CD4-positive, CD25-positive, alpha-beta regulatory T cell (primary cell): ENCODE data around the gene CRYGC. TPM values are rescaled to one million over a fixed set of nuclear protein-coding genes. Genes with fewer than 3 reads are reported as not detected.
"Not testable (repeated sequence)": the region's sequence is repeated elsewhere in the genome, so short reads cannot be mapped to it uniquely, and the experiment has no call there.

Source experiments
- ATAC-seq, 2 donors: fragments of 150-1000 bp; cut with Tn5 transposase; one replicate each; pipeline ENCODE4 v1.10.0; 2021; ENCODE audit warnings: low read depth in 2 of 2, moderate number of reproducible peaks in 2 of 2, moderate library complexity in 1 of 2
- DNase-seq, 3 donors: peaks; one replicate each; pipeline versions ENCODE4 v3.0.0 to v3.0.0-alpha.2; 2012 to 2022; ENCODE audit warnings: mixed read lengths in 1 of 3
- H3K27ac ChIP-seq: one replicate; pipeline ENCODE4 v1.7.0; 2013; ENCODE audit warnings: mild to moderate bottlenecking, low read length; ENCODE audit not compliant: insufficient read depth, poor library complexity, severe bottlenecking
- H3K27me3 ChIP-seq: one replicate; pipeline ENCODE4 v1.7.0; 2013; ENCODE audit warnings: low read length; ENCODE audit not compliant: control insufficient read depth, insufficient read depth
- H3K36me3 ChIP-seq: one replicate; pipeline ENCODE4 v1.7.0; 2013; ENCODE audit warnings: mild to moderate bottlenecking, low read length, moderate library complexity; ENCODE audit not compliant: control insufficient read depth, insufficient read depth
- H3K4me1 ChIP-seq: 2 replicates; pipeline ENCODE4 v1.7.0; 2013; ENCODE audit warnings: mild to moderate bottlenecking, low read length; ENCODE audit not compliant: insufficient read depth, control insufficient read depth, poor library complexity, severe bottlenecking
- H3K4me3 ChIP-seq: one replicate; pipeline ENCODE4 v1.7.0; 2013; ENCODE audit warnings: low read depth, mild to moderate bottlenecking, low read length, moderate library complexity
- H3K9me3 ChIP-seq, 2 experiments: 1 replicate in 1 of 2; 2 replicates in 1 of 2; pipeline ENCODE4 v1.7.0; 2013; ENCODE audit warnings: low read length in 2 of 2, mild to moderate bottlenecking in 1 of 2, moderate library complexity in 1 of 2; ENCODE audit not compliant: control insufficient read depth in 2 of 2
- H3K27ac Mint-ChIP-seq, 3 donors: one replicate each; pipeline ENCODE4 v1.8.0; 2020 to 2022; ENCODE audit warnings: mild to moderate bottlenecking in 3 of 3, mixed read lengths in 3 of 3, moderate library complexity in 2 of 3
- H3K27me3 Mint-ChIP-seq: one replicate; pipeline ENCODE4 v1.8.0; 2022; ENCODE audit warnings: mild to moderate bottlenecking, mixed read lengths
- H3K36me3 Mint-ChIP-seq: one replicate; pipeline ENCODE4 v1.8.0; 2020; ENCODE audit warnings: mixed read lengths
- H3K4me1 Mint-ChIP-seq, 4 donors: one replicate each; pipeline ENCODE4 v1.8.0; 2020 to 2022; ENCODE audit warnings: mixed read lengths in 4 of 4, mild to moderate bottlenecking in 1 of 4
- H3K4me3 Mint-ChIP-seq, 4 donors: one replicate each; pipeline ENCODE4 v1.8.0; 2020 to 2022; ENCODE audit warnings: mild to moderate bottlenecking in 4 of 4, mixed read lengths in 4 of 4, moderate library complexity in 3 of 4
- H3K9me3 Mint-ChIP-seq, 7 donors: one replicate each; pipeline ENCODE4 v1.8.0; 2020 to 2022; ENCODE audit warnings: mixed read lengths in 7 of 7, mild to moderate bottlenecking in 3 of 7, moderate library complexity in 2 of 7
- polyA plus RNA-seq, 4 donors: library from polyadenylated mRNA; unstranded; fragments of 300-500 nt; fragmentation: Illumina TruSeq; gene quantifications; one replicate each; pipeline ENCODE4 v1.2.3, GENCODE V29; 2021
- total RNA-seq: library from RNA; stranded (reverse); gene quantifications from one replicate; pipeline ENCODE4 v1.2.3, GENCODE V29; 2022

The CRYGC gene
- total and polyA plus RNA-seq, 5 donors from 2014 or later: not detected

- H3K9me3 ChIP-seq: no peaks in the 10 kb centered on the region
- Mint-ChIP-seq H3K4me3 (no peak within 1 kb of the TSS), H3K36me3 (no peaks in the 10 kb centered on the region), H3K27ac (no peak within 1 kb of the TSS), H3K9me3 (peaks cover 0 to 8% (median 0%) of the 10 kb centered on the region in 7 donors), H3K27me3 (no peaks in the 10 kb centered on the region), H3K4me1 (no peaks in the 10 kb centered on the region)
- no peaks in the 10 kb centered on the region for H3K27me3 ChIP-seq
- H3K4me3 ChIP-seq: no peak within 1 kb of the TSS
- H3K36me3 ChIP-seq: no peaks in the 10 kb centered on the region
- no peak for DNase-seq
- H3K4me1 ChIP-seq: no peaks in the 10 kb centered on the region
- no peak for ATAC-seq
- no peak within 1 kb of the TSS for H3K27ac ChIP-seq
These were observed 16.4 kb upstream of the CRYGC start, which contains the start of gene CRYGB for GRCh38 chr2:208146006-208146405. Gene CRYGB, minus strand, starts transcription at chr2:208146158. Its CDS starts 38 bp downstream, at chr2:208146120.

GRCh38 chr2:208142925-208143799 is 13.5 kb upstream of the CRYGC start:
- Histone ChIP-seq H3K9me3 (no peaks in the 10 kb centered on the region), H3K36me3 (no peaks in the 10 kb centered on the region), H3K27me3 (no peaks in the 10 kb centered on the region), H3K4me1 (no peaks in the 10 kb centered on the region), H3K27ac (no peak overlapping the region), H3K4me3 (no peak overlapping the region)
- ATAC-seq (no peak), DNase-seq (no peak)
- Mint-ChIP-seq H3K4me3 (no peak overlapping the region), H3K36me3 (no peaks in the 10 kb centered on the region), H3K27me3 (no peaks in the 10 kb centered on the region), H3K27ac (no peak overlapping the region), H3K4me1 (no peaks in the 10 kb centered on the region), H3K9me3 (peaks cover 0 to 5% (median 0%) of the 10 kb centered on the region in 7 donors)

- Mint-ChIP-seq H3K36me3 (no peaks in the 10 kb centered on the region), H3K4me3 (no peak overlapping the region), H3K27me3 (peaks cover 7% of the 10 kb centered on the region), H3K4me1 (no peaks in the 10 kb centered on the region), H3K27ac (no peak overlapping the region), H3K9me3 (peaks cover 0 to 5% (median 0%) of the 10 kb centered on the region in 7 donors)
- Histone ChIP-seq H3K4me3 (no peak overlapping the region), H3K27me3 (no peaks in the 10 kb centered on the region), H3K9me3 (no peaks in the 10 kb centered on the region), H3K36me3 (no peaks in the 10 kb centered on the region), H3K4me1 (no peaks in the 10 kb centered on the region), H3K27ac (no peak overlapping the region)
- ATAC-seq (no peak), DNase-seq (no peak)
These were observed 12.8 kb upstream of the CRYGC start for GRCh38 chr2:208142240-208142924.

GRCh38 chr2:208139447-208139846 is 9.8 kb upstream of the CRYGC start:
- H3K9me3 Mint-ChIP-seq: peaks cover 0 to 5% (median 2%) of the 10 kb centered on the region in 7 donors
- no peaks in the 10 kb centered on the region for H3K36me3 Mint-ChIP-seq
- H3K36me3 ChIP-seq: no peaks in the 10 kb centered on the region

GRCh38 chr2:208138334-208138733 is 8.7 kb upstream of the CRYGC start:
- H3K36me3 ChIP-seq, H3K27me3 Mint-ChIP-seq, H3K9me3 ChIP-seq, H3K27me3 ChIP-seq, H3K4me1 Mint-ChIP-seq, H3K4me3 ChIP-seq, H3K4me1 ChIP-seq, H3K9me3 Mint-ChIP-seq, H3K27ac ChIP-seq, DNase-seq, ATAC-seq, H3K36me3 Mint-ChIP-seq, H3K4me3 Mint-ChIP-seq, H3K27ac Mint-ChIP-seq: not testable (repeated sequence)

More at GRCh38 chr2:208139447-208139846, 9.8 kb upstream of the CRYGC start:
- ATAC-seq: no peak
- Histone ChIP-seq H3K9me3 (no peaks in the 10 kb centered on the region), H3K27me3 (no peaks in the 10 kb centered on the region), H3K4me3 (no peak overlapping the region), H3K27ac (no peak overlapping the region), H3K4me1 (no peaks in the 10 kb centered on the region)
- Mint-ChIP-seq H3K4me3 (no peak overlapping the region), H3K4me1 (no peaks in the 10 kb centered on the region), H3K27me3 (peaks cover 10% of the 10 kb centered on the region), H3K27ac (no peak overlapping the region)
- DNase-seq: no peak

GRCh38 chr2:208136716-208137094 is 7.1 kb upstream of the CRYGC start:
- no peak overlapping the region for H3K4me3 ChIP-seq
- no peaks in the 10 kb centered on the region for H3K9me3 ChIP-seq
- no peaks in the 10 kb centered on the region for H3K4me1 ChIP-seq
- Mint-ChIP-seq H3K9me3 (peaks cover 0 to 4% (median 0%) of the 10 kb centered on the region in 7 donors), H3K27ac (no peak overlapping the region), H3K4me1 (no peaks in the 10 kb centered on the region), H3K4me3 (no peak overlapping the region), H3K27me3 (peaks cover 10% of the 10 kb centered on the region), H3K36me3 (no peaks in the 10 kb centered on the region)
- H3K36me3 ChIP-seq: no peaks in the 10 kb centered on the region
- no peaks in the 10 kb centered on the region for H3K27me3 ChIP-seq
- H3K27ac ChIP-seq: no peak overlapping the region
- DNase-seq: no peak
- no peak for ATAC-seq

- Histone ChIP-seq H3K4me3 (no peak overlapping the region), H3K27me3 (no peaks in the 10 kb centered on the region), H3K4me1 (no peaks in the 10 kb centered on the region), H3K36me3 (no peaks in the 10 kb centered on the region), H3K9me3 (no peaks in the 10 kb centered on the region), H3K27ac (no peak overlapping the region)
- no peak overlapping the region for H3K27ac Mint-ChIP-seq
- H3K9me3 Mint-ChIP-seq: peaks cover 0 to 4% (median 0%) of the 10 kb centered on the region in 7 donors
- H3K4me3 Mint-ChIP-seq: no peak overlapping the region
- ATAC-seq (no peak), DNase-seq (no peak)
- no peaks in the 10 kb centered on the region for H3K4me1 Mint-ChIP-seq
- H3K36me3 Mint-ChIP-seq: no peaks in the 10 kb centered on the region
- peaks cover 10% of the 10 kb centered on the region for H3K27me3 Mint-ChIP-seq
These were observed 6.4 kb upstream of the CRYGC start for GRCh38 chr2:208135794-208136715.
